Stimulated activated CD8-positive, alpha-beta memory T cell treated with anti-CD3 and anti-CD28 coated beads, Interleukin-15, amount 100 ng/mL, for 1 hour (primary cell): ENCODE measurements around the gene NDUFAF3.

Experiments
- DNase-seq: peaks from one replicate; pipeline ENCODE4 v3.0.0-alpha.2; 2020; ENCODE audit warnings: low read depth

The NDUFAF3 gene

DNA sequence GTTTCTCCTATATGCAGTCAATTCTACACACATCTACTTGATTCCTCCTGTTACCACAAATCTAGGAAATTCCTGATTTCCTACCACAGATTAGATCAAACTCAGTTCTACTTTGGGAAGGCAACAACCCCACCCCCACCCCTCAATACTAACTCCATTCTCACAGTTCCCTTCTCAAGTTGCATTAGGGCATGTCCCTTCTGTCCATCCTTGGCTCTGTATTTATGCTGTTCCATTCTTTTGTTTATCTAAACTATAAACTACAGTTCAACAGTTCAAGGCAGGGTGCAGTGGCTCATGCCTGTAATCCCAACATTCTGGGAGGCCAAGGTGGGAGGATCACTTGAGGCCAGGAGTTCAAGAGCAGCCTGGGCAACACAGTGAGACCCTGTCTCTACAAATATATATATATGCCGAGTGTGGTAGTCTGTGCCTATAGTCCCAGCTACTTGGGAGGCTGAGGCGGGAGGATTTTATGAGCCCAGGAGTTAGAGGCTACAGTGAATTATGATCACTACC is 32.5 kb downstream of the NDUFAF3 start:
- DNase-seq, result no peak

DNA sequence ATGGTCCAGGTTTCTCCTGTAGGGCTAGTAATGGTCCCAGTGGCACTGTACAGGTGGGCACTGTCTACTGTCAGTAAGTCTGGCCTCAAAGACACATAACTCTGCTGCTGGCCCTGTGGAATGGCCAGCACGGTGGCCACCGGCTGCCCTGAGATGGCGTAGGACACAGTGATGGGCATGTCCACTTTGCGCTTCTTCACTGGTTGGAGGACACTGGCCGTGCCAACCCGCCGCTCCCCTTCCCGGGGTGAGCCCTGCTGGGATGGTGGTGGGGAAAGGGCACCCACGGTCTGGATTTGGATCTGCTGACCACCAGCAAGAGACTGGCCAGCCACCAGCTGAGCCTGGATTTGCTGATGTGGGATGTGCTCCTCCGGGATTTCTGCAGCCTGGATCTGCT is 35.3 kb downstream of the NDUFAF3 start:
- no peak for DNase-seq

DNA sequence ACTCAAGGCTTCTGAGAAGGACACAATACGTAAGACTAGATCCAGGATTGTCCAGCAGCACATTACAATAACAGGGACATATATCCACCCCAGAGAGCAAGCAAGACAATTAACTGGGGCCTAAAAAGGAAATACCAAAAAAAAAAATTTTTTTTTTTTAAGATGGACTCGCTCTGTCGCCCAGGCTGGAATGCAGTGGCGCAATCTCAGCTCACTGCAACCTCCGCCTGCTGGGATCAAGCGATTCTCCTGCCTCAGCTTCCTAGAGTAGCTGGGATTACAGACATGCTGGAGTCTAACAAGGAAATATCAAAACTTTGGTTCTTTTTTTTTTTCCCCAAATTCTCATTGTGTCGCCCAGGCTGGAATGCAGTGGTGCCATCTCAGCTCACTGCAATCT is 36.1 kb downstream of the NDUFAF3 start:
- no peak for DNase-seq
